GM23338 (cell line): ENCODE measurements around the gene MAP1LC3B. TPM values are rescaled to one million over a fixed set of nuclear protein-coding genes. Genes with fewer than 3 reads are reported as not detected.
A peak's percentile ranks its signal among the peaks of the same experiment; 100 is the strongest.

Source experiments
- ATAC-seq: fragments of 200-7000 bp; cut with Tn5 transposase; 3 replicates; pipeline ENCODE4 v1.9.1; 2020
- DNase-seq: peaks from one replicate; pipeline ENCODE4 v3.0.0-alpha.2; 2015; ENCODE audit warnings: low spot score
- H2AFZ ChIP-seq: fragments of 200-600 bp; sonication (generic); 2 replicates; pipeline ENCODE4 v1.8.0; 2016; ENCODE audit warnings: antibody characterized with exemption, mild to moderate bottlenecking, moderate library complexity
- H3F3A ChIP-seq: fragments of 200-600 bp; sonication (generic); replicated peaks from 2 replicates; pipeline ENCODE4 v1.8.0; 2017; ENCODE audit warnings: antibody characterized with exemption, mixed run types, low read depth
- H3K27ac ChIP-seq: fragments of 200-600 bp; sonication (generic); 2 replicates; pipeline ENCODE4 v1.6.1; 2016; ENCODE audit warnings: low read depth
- H3K27me3 ChIP-seq: fragments of 200-600 bp; sonication (generic); 2 replicates; pipeline ENCODE4 v1.8.0; 2016; ENCODE audit warnings: mild to moderate bottlenecking, mixed run types, moderate library complexity; ENCODE audit not compliant: insufficient read depth
- H3K36me3 ChIP-seq: fragments of 200-600 bp; sonication (generic); 2 replicates; pipeline ENCODE4 v1.8.0; 2016; ENCODE audit warnings: mild to moderate bottlenecking; ENCODE audit not compliant: insufficient read depth
- H3K4me1 ChIP-seq: fragments of 200-600 bp; sonication (generic); 2 replicates; pipeline ENCODE4 v1.8.0; 2016; ENCODE audit warnings: mild to moderate bottlenecking, moderate library complexity; ENCODE audit not compliant: insufficient read depth
- H3K4me2 ChIP-seq: fragments of 200-600 bp; sonication (generic); 2 replicates; pipeline ENCODE4 v1.7.1; 2017; ENCODE audit warnings: mixed run types
- H3K4me3 ChIP-seq: fragments of 200-600 bp; sonication (generic); 2 replicates; pipeline ENCODE4 v1.6.1; 2016; ENCODE audit warnings: mixed run types
- H3K79me2 ChIP-seq: fragments of 200-600 bp; sonication (generic); replicated peaks from 2 replicates; pipeline ENCODE4 v1.8.0; 2017; ENCODE audit warnings: mild to moderate bottlenecking; ENCODE audit not compliant: insufficient read depth
- H3K9me2 ChIP-seq: fragments of 200-600 bp; sonication (generic); 2 replicates; pipeline ENCODE4 v1.8.0; 2017; ENCODE audit not compliant: insufficient read depth
- H4K20me1 ChIP-seq: fragments of 200-600 bp; sonication (generic); replicated peaks from 2 replicates; pipeline ENCODE4 v1.8.0; 2017; ENCODE audit warnings: mild to moderate bottlenecking; ENCODE audit not compliant: insufficient read depth
- H3K27ac Mint-ChIP-seq: 2 replicates; pipeline ENCODE4 v1.8.0; 2020; ENCODE audit warnings: inconsistent platforms, mild to moderate bottlenecking, moderate library complexity, mixed read lengths
- H3K27me3 Mint-ChIP-seq: 3 replicates; pipeline ENCODE4 v1.8.0; 2022; ENCODE audit warnings: low read depth, mild to moderate bottlenecking, moderate library complexity, mixed read lengths, inconsistent platforms; ENCODE audit not compliant: insufficient read depth, poor library complexity
- H3K36me3 Mint-ChIP-seq: 3 replicates; pipeline ENCODE4 v1.8.0; 2021; ENCODE audit warnings: low read depth, mild to moderate bottlenecking, inconsistent platforms, moderate library complexity, mixed read lengths
- H3K4me1 Mint-ChIP-seq: 3 replicates; pipeline ENCODE4 v1.8.0; 2020; ENCODE audit warnings: mild to moderate bottlenecking, inconsistent platforms, mixed read lengths
- H3K4me3 Mint-ChIP-seq: 3 replicates; pipeline ENCODE4 v1.8.0; 2021; ENCODE audit warnings: moderate library complexity, mild to moderate bottlenecking, inconsistent platforms, mixed read lengths
- H3K9me3 Mint-ChIP-seq: 3 replicates; pipeline ENCODE4 v1.8.0; 2020; ENCODE audit warnings: moderate library complexity, mild to moderate bottlenecking, inconsistent platforms, mixed read lengths
- CREB1 ChIP-seq: fragments of 250-450 bp; sonication (Bioruptor Pico); IDR thresholded peaks from 2 replicates; pipeline ENCODE4 v1.5.0; 2020; ENCODE audit warnings: low read depth, mild to moderate bottlenecking, moderate library complexity
- CTCF ChIP-seq, 2 experiments: fragments of 200-600 bp in 1 of 2; sonication (generic) in 1 of 2; conservative IDR thresholded peaks; 2 replicates each; pipeline versions ENCODE4 v1.5.1 to v1.6.1; 2016 to 2017; ENCODE audit warnings: antibody characterized with exemption in 2 of 2, low read depth in 2 of 2, mild to moderate bottlenecking in 2 of 2, moderate library complexity in 1 of 2
- EZH2 ChIP-seq: fragments of 200-600 bp; sonication (generic); IDR thresholded peaks from one replicate; pipeline ENCODE4 v1.8.0; 2017; ENCODE audit warnings: antibody characterized with exemption, mild to moderate bottlenecking, low read depth; ENCODE audit not compliant: unreplicated experiment
- EZH2phosphoT487 ChIP-seq: fragments of 200-600 bp; sonication (generic); IDR thresholded peaks from one replicate; pipeline ENCODE4 v1.8.1; 2018; ENCODE audit warnings: antibody characterized with exemption; ENCODE audit not compliant: unreplicated experiment
- JUNB ChIP-seq: IDR thresholded peaks from one replicate; pipeline ENCODE4 v1.6.1; 2016; ENCODE audit warnings: antibody characterized with exemption; ENCODE audit not compliant: unreplicated experiment
- NANOG ChIP-seq: IDR thresholded peaks from 2 replicates; pipeline ENCODE4 v1.6.1; 2016; ENCODE audit warnings: antibody characterized with exemption, borderline replicate concordance
- REST ChIP-seq: IDR thresholded peaks from one replicate; pipeline ENCODE4 v1.6.1; 2018; ENCODE audit warnings: antibody characterized with exemption; ENCODE audit not compliant: unreplicated experiment
- ZNF331 ChIP-seq: fragments of 250-450 bp; sonication (Bioruptor Pico); IDR thresholded peaks from 2 replicates; pipeline ENCODE4 v1.5.0; 2020; ENCODE audit warnings: low read depth, mild to moderate bottlenecking, moderate library complexity
- ZNF462 ChIP-seq: fragments of 250-450 bp; sonication (Bioruptor Pico); IDR thresholded peaks from 2 replicates; pipeline ENCODE4 v1.5.0; 2020; ENCODE audit warnings: mild to moderate bottlenecking, moderate library complexity
- polyA plus RNA-seq: library from polyadenylated mRNA; unstranded; fragments of >200 nt; fragmentation: Nextera tagmentation; extraction: Ambion mirVana; gene quantifications from 2 replicates; pipeline ENCODE4 v1.2.1, GENCODE V29; 2016
- total RNA-seq: library from RNA; depleted of rRNA; stranded (reverse); fragments of >200 nt; shearing (Covaris generic); gene quantifications from 2 replicates; pipeline ENCODE4 v1.2.3, GENCODE V29; 2014

MAP1LC3B gene
- total and polyA plus RNA-seq, 2 experiments from 2014 or later, result 35.9 to 80.2 TPM

- peaks cover 7% of the 10 kb centered on the region; the same call in 1 of the 2 replicates for H4K20me1 ChIP-seq
- Mint-ChIP-seq H3K27ac (no peak overlapping the region), H3K36me3 (peaks cover 56% of the 10 kb centered on the region)
Observed at GRCh38 chr16:87417528-87417910, 25.4 kb downstream of the MAP1LC3B start.

GRCh38 chr16:87418216-87418615 lies 26.1 kb downstream of the MAP1LC3B start:
- Mint-ChIP-seq H3K36me3 (peaks cover 55% of the 10 kb centered on the region), H3K27ac (peak overlapping the region; percentile 69; the same call in 1 of the 2 replicates), H3K4me3 (no peak overlapping the region), H3K4me1 (peaks cover 12% of the 10 kb centered on the region), H3K27me3 (peaks cover 9% of the 10 kb centered on the region), H3K9me3 (no peaks in the 10 kb centered on the region)
- Histone ChIP-seq H3K36me3 (no peaks in the 10 kb centered on the region; the same call in 1 of the 2 replicates), H2AFZ (no peak overlapping the region), H3K27ac (no peak overlapping the region), H3K27me3 (no peaks in the 10 kb centered on the region), H3K4me3 (no peak overlapping the region), H3K9me2 (no peaks in the 10 kb centered on the region), H3F3A (no peaks in the 10 kb centered on the region), H3K4me2 (no peak overlapping the region), H3K79me2 (no peaks in the 10 kb centered on the region), H3K4me1 (peaks cover 7% of the 10 kb centered on the region), H4K20me1 (peaks cover 7% of the 10 kb centered on the region; the same call in 1 of the 2 replicates)
- ATAC-seq, result no peak
- DNase-seq, result no peak
- TF ChIP-seq ZNF462 (CRISPR knock-in tag) (no peak), REST (no peak), EZH2 (no peak), NANOG (no peak)

More at GRCh38 chr16:87417528-87417910, 25.4 kb downstream of the MAP1LC3B start:
- Histone ChIP-seq H3K4me3 (no peak overlapping the region), H3F3A (no peaks in the 10 kb centered on the region), H3K36me3 (no peaks in the 10 kb centered on the region; the same call in 1 of the 2 replicates), H3K79me2 (no peaks in the 10 kb centered on the region), H3K4me1 (peaks cover under 1% of the 10 kb centered on the region), H3K27ac (0 out of 2 replicates have a peak overlapping the region, but pooled peaks have one; percentile 9), H3K9me2 (no peaks in the 10 kb centered on the region), H2AFZ (no peak overlapping the region), H3K4me2 (no peak overlapping the region), H3K27me3 (no peaks in the 10 kb centered on the region)
- ATAC-seq (no peak), DNase-seq (no peak)
- Mint-ChIP-seq H3K4me1 (peaks cover 5% of the 10 kb centered on the region), H3K27me3 (peaks cover 9% of the 10 kb centered on the region), H3K4me3 (no peak overlapping the region), H3K9me3 (no peaks in the 10 kb centered on the region)
- TF ChIP-seq EZH2phosphoT487 (no peak), JUNB (no peak), CTCF (conservative IDR thresholded peaks at IDR 0.05; ENCODE audit: low read depth in 2 of 2) (no peak), EZH2 (no peak), ZNF331 (CRISPR knock-in tag) (no peak), CREB1 (CRISPR knock-in tag) (no peak)
